Tibial artery (tissue), 4 donors: Measurements from ENCODE around the gene TDRKH.
"Not testable (repeated sequence)": the region's sequence is repeated elsewhere in the genome, so short reads cannot be mapped to it uniquely, and the experiment has no call there.

Experiments
- DNase-seq, 2 donors: peaks; one replicate each; pipeline ENCODE4 v3.0.0-alpha.2; 2019
- H3K27ac ChIP-seq, 2 donors: fragments of 200-600 bp; sonication (generic) in 1 of 2; 1 replicate in 1 of 2; 2 replicates in 1 of 2; pipeline ENCODE4 v1.5.1; 2018 to 2019; ENCODE audit warnings: mild to moderate bottlenecking in 1 of 2
- H3K27me3 ChIP-seq, 2 donors: fragments of 200-600 bp; sonication (generic) in 1 of 2; one replicate each; pipeline versions ENCODE4 v1.5.1 to v1.6.0; 2016 to 2019
- H3K36me3 ChIP-seq, 3 donors: fragments of 200-600 bp; sonication (generic) in 2 of 3; one replicate each; pipeline ENCODE4 v1.5.1; 2016 to 2019; ENCODE audit warnings: mild to moderate bottlenecking in 2 of 3
- H3K4me1 ChIP-seq, 4 donors: fragments of 200-600 bp; sonication (generic) in 2 of 4; 1 replicate in 3 of 4; 2 replicates in 1 of 4; pipeline ENCODE4 v1.5.1; 2016 to 2019
- H3K4me3 ChIP-seq, 2 donors: fragments of 200-600 bp; sonication (generic) in 1 of 2; 1 replicate in 1 of 2; 2 replicates in 1 of 2; pipeline ENCODE4 v1.5.1; 2018 to 2019; ENCODE audit warnings: mild to moderate bottlenecking in 2 of 2
- H3K9me3 ChIP-seq, 3 donors: fragments of 200-600 bp; sonication (generic) in 1 of 3; one replicate each; pipeline ENCODE4 v1.5.1; 2016 to 2019
- intact Hi-C: fragments of 100-400 bp; cut with DNase I; formaldehyde crosslinking; loops from one replicate; pipeline ENCODE4 v1.15.0; 2023; ENCODE audit warnings: low total_unique reads
- TF ChIP-seq, protein P1 (sequence below), 2 experiments: fragments of 200-600 bp in 1 of 2; fragments of 450-650 bp in 1 of 2; IDR thresholded peaks; one replicate each; pipeline ENCODE4 v1.5.1; 2017 to 2019; ENCODE audit warnings: antibody characterized with exemption in 2 of 2, mild to moderate bottlenecking in 1 of 2, moderate library complexity in 1 of 2

TDRKH gene

GRCh38 chr1:151737026-151737425, 53.3 kb downstream of the TDRKH start:
- TF ChIP-seq, protein P1, sequence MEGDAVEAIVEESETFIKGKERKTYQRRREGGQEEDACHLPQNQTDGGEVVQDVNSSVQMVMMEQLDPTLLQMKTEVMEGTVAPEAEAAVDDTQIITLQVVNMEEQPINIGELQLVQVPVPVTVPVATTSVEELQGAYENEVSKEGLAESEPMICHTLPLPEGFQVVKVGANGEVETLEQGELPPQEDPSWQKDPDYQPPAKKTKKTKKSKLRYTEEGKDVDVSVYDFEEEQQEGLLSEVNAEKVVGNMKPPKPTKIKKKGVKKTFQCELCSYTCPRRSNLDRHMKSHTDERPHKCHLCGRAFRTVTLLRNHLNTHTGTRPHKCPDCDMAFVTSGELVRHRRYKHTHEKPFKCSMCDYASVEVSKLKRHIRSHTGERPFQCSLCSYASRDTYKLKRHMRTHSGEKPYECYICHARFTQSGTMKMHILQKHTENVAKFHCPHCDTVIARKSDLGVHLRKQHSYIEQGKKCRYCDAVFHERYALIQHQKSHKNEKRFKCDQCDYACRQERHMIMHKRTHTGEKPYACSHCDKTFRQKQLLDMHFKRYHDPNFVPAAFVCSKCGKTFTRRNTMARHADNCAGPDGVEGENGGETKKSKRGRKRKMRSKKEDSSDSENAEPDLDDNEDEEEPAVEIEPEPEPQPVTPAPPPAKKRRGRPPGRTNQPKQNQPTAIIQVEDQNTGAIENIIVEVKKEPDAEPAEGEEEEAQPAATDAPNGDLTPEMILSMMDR (IDR thresholded peaks at IDR 0.05) = no peak
- no peaks in the 10 kb centered on the region for H3K27me3 ChIP-seq
- intact Hi-C loops = loop anchor here (5.0 to 10.0 kb wide), 2 partner anchors 145 to 292 kb away; no protein-coding TSS in a partner anchor
- DNase-seq = no peak
- H3K27ac ChIP-seq = no peak overlapping the region
- no peaks in the 10 kb centered on the region for H3K9me3 ChIP-seq
- H3K4me3 ChIP-seq = no peak overlapping the region
- no peaks in the 10 kb centered on the region for H3K36me3 ChIP-seq
- peaks cover 0 to 7% (median 0%) of the 10 kb centered on the region in 4 donors for H3K4me1 ChIP-seq

- DNase-seq, H3K4me1 ChIP-seq, H3K4me3 ChIP-seq, H3K9me3 ChIP-seq, H3K27ac ChIP-seq, H3K27me3 ChIP-seq, H3K36me3 ChIP-seq: not testable (repeated sequence)
- intact Hi-C loops = loop anchor here (5.0 to 10.0 kb wide), 2 partner anchors 197 to 289 kb away; no protein-coding TSS in a partner anchor
Measured at GRCh38 chr1:151733995-151734394, 56.3 kb downstream of the TDRKH start.

- TF ChIP-seq, protein P1 (IDR thresholded peaks at IDR 0.05) = no peak
- Histone ChIP-seq H3K27me3 (no peaks in the 10 kb centered on the region), H3K27ac (no peak overlapping the region), H3K9me3 (no peaks in the 10 kb centered on the region), H3K4me3 (no peak overlapping the region), H3K36me3 (no peaks in the 10 kb centered on the region), H3K4me1 (peaks cover 0 to 15% (median 8%) of the 10 kb centered on the region in 4 donors)
- DNase-seq = no peak
- intact Hi-C loops = loop anchor here (5.0 to 10.0 kb wide), 2 partner anchors 196 to 288 kb away; no protein-coding TSS in a partner anchor
Measured at GRCh38 chr1:151733126-151733525, 57.2 kb downstream of the TDRKH start.

DNA sequence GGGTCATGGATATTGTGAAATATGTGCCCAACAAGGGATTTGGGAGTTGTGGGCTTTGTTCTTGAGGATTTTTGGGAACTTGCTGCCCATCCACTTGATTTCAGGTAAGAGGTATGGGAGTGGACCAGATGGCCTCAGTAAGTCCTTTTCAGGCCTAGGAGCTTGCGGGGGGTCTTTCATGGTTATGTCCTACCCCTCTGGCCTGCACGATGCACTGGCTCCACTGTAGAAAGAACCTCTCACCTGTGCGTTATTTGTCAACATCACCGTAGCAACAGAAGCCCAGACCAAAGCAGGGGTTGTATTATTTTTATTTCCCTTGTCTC, 60.4 kb downstream of the TDRKH start:
- intact Hi-C loops = loop anchor here (5.0 to 10.0 kb wide), 2 partner anchors 193 to 285 kb away; no protein-coding TSS in a partner anchor
- DNase-seq = no peak
- Histone ChIP-seq H3K27me3 (peaks cover 0 to 7% of the 10 kb centered on the region in 2 donors), H3K36me3 (no peaks in the 10 kb centered on the region), H3K9me3 (no peaks in the 10 kb centered on the region), H3K4me3 (no peak overlapping the region), H3K27ac (no peak overlapping the region), H3K4me1 (peaks cover 0 to 16% (median 10%) of the 10 kb centered on the region in 4 donors)
- TF ChIP-seq, protein P1 (IDR thresholded peaks at IDR 0.05) = no peak

- intact Hi-C loops = no loop called here
- H3K4me3 ChIP-seq = no peak overlapping the region
- H3K27me3 ChIP-seq = peaks cover 0 to 7% of the 10 kb centered on the region in 2 donors
- TF ChIP-seq, protein P1 (IDR thresholded peaks at IDR 0.05) = no peak
- DNase-seq = no peak
- H3K9me3 ChIP-seq = no peaks in the 10 kb centered on the region
- H3K4me1 ChIP-seq = peaks cover 0 to 16% (median 9%) of the 10 kb centered on the region in 4 donors
- no peaks in the 10 kb centered on the region for H3K36me3 ChIP-seq
- no peak overlapping the region for H3K27ac ChIP-seq
Measured at GRCh38 chr1:151729157-151729965, 60.9 kb downstream of the TDRKH start.
